Stimulated activated CD4-positive, alpha-beta T cell treated with anti-CD3 and anti-CD28 coated beads, TNF-alpha, amount 100 ng/mL, for 24 hours (primary cell): ENCODE data around the gene GNA12.

ENCODE experiments used
- DNase-seq, 3 experiments: peaks; one replicate each; pipeline ENCODE4 v3.0.0-alpha.2; 2020; ENCODE audit warnings: low read depth in 3 of 3

GNA12 gene, protein sequence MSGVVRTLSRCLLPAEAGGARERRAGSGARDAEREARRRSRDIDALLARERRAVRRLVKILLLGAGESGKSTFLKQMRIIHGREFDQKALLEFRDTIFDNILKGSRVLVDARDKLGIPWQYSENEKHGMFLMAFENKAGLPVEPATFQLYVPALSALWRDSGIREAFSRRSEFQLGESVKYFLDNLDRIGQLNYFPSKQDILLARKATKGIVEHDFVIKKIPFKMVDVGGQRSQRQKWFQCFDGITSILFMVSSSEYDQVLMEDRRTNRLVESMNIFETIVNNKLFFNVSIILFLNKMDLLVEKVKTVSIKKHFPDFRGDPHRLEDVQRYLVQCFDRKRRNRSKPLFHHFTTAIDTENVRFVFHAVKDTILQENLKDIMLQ

DNA sequence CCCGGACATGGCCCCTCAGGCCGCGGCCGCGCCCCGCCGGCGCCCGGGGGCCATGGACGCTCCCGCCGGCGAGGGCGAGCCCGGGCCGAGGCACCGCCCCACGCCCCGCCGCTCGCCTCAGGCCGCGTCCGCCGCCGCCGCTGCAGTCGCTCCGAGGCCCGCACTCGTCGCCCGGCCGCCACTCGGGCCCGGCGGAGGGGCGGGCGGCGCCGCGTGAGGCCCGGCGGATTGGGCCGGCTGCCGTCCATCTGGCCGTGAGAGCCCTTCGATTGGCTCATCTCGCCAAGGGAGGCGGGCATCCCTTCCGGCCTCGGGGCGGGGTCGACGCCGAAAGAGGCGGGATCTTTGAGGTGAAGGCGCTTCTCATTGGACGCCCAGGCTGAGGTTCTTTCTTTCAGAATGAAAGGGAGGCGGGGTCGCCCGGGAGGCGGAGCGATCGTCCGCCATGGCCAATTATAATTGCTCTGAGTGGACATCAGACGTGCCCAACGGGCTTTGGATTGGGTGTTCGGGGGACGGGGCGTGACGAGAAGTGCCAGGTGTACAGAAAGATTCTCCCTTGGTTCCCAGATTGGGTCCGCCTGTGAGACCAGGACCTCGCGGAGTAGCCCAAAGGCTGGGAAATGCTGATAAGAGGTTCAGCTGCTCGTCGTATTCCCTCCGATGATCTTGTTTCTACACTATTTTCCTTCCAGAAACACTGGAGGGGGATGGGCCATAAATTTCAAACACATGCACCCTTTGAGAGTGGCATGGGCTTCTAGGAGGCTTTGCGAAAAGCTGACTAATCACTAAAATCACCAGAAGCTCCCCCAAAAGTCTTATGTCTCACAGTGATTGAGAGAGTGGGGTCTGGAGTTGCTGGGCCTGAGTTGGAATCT is at the start of gene GNA12:
Gene GNA12, minus strand, starts transcription at position 156 of the 881 bp plus-strand sequence. Its CDS starts 147 bp downstream, at position 9.
- peak; percentile 97 to 99 (median 98) for DNase-seq

DNA sequence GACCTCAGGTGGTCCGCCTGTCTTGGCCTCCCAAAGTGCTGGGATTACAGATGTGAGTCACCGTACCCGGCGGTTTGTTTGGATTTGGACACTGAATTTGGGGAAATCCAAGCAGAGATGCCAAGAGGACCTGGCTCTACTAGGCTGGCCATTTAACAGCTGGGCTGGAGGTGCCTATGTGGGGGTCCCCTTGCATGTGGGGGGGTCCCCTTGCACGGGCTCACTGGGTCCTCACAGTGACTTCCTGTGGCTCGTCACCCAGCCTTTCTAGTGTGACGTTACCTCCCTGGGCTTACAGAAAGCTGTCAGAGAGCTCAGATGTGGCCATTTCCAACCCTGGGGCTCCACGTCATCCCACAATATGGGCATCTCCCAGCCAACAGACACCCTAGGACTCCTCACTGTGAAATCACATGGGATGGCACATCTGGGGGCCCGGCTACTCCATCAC is 49.3 kb upstream of the GNA12 start:
- no peak for DNase-seq

DNA sequence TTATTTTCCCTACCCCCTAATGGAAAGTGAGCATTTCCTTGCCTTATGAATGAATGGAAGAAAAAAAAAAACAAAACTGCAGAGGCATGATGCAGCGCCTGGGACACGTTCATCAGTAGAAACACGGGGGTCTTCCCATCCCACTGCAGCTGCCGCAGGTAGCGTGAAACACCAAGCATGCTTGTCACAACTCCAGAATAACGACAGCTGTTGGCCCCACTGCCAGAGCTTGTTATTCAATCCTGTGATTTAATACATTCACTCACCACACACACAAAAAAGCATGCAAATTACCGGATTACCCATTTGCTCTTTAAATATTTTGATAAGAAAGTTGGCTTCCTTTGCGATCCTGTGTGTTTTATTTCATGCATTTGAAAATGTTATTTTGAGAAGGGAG is 48.4 kb upstream of the GNA12 start:
- DNase-seq = no peak

DNA sequence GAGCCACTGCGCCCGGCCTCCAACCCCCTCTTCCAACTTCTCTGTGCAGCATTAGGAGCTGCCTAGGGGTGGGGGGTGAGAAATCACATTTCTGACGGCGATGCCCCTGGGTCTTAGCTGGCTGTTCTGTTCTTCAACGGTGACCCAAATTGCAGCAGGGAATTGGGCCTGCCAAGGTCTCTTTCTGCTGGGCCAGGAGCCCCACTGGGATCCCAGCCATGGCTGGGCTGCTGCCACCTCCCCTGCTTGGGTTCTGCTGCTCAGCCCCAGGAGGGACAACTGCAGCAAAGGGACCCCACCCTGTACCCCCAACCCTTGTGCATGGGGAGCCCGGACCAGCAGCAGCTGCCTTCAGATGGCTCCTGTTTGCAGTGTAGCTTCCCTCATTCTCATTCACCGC is 43.7 kb upstream of the GNA12 start:
- no peak for DNase-seq

DNA sequence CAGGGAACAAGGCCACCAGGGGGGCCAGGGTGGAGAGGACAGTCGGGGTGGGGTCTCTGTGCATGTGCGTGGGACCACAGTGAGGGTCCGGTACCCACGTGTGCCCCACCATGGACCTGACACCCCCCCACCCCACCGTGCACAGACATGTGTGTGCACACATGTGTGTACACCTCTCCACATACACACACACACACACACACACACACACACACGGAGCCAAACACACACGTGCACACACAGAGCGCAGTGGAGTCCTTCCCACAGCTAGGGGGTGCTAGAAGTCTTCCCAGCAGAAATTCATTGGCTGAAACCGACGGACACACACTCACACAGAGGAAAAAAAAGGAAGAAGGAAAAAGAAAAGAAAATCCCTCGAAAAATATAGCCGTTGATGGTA is 42.8 kb upstream of the GNA12 start:
- DNase-seq = peak in 1 of 3 experiments; percentile 22

DNA sequence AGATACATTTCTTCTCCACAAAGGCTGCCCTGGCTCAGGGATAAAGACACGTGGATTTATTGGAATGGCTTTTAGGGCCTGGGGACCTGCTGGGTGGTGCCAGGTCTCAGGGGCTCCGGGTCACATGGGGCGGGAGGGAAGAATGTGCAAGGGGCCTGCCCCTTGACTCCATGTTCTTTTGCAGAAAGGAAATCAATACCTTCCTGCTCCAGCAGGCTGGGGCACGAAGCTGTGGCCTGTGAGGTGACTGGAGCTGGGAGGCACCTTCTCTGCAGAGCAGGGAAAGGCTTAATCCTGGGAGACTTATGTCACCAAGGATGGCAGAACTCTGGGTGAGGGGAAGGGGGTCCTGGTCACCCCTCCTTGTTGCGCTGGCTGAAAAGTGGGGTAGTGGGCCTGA is 42.3 kb upstream of the GNA12 start:
- DNase-seq = no peak

DNA sequence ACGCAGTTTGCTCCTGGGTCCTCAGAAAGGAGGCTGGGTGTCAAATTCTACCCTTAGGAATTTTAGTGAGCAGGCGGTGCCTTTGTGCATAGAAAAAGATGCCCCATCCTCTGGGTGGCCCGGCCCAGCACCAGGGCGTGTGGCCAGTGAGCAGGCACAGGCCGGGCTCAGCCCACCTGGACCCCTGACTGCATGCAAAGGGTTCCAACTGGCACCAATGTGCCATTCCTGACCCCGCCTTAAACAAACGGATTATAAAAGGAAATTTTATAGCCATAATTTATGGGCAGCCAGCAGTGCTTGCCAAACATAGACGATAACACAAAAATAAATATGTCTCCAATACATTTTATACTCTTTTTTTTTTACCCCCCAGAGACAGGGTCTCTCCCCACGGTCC is 40.1 kb upstream of the GNA12 start:
- DNase-seq = no peak

DNA sequence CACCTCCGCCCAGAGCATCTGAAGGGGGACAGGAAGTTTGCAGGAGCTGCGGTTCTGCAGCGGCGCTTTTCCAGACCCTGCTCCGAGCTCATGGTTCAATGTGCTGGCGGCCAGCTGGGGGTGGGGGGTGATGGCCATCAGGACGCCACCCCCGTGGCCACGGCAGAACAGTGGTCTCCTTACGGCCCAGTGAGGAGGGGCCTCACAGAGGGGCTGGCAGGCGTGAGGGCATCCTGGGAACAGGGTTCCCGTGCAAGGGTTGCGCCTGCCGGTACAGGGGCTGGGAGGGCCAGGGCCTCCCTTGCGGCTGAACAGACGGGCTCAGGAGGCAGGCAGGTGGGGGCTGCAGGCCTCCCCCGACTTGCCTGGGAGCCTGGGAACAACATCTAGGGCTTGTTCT is 39.0 kb upstream of the GNA12 start:
- DNase-seq = no peak

DNA sequence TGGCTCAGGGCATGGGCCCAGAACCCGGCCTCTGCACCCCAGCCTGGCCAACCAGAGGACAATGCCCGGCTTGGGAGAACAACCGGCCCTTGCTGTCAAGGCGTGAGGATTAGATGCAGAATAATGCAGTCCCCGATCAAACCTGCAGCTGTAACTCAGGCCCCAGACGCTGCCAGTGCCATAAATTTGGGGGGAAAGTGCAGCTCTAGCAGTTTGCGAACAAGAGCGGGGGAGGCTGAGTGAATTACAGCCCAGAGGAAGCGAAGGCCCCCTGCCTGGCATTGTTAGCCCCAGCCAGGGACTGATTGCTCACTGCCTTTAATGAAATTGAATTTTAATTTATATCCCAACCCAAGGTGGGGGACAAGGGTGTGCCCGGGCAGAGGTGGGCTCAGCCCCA is 38.0 kb upstream of the GNA12 start:
- DNase-seq = no peak

DNA sequence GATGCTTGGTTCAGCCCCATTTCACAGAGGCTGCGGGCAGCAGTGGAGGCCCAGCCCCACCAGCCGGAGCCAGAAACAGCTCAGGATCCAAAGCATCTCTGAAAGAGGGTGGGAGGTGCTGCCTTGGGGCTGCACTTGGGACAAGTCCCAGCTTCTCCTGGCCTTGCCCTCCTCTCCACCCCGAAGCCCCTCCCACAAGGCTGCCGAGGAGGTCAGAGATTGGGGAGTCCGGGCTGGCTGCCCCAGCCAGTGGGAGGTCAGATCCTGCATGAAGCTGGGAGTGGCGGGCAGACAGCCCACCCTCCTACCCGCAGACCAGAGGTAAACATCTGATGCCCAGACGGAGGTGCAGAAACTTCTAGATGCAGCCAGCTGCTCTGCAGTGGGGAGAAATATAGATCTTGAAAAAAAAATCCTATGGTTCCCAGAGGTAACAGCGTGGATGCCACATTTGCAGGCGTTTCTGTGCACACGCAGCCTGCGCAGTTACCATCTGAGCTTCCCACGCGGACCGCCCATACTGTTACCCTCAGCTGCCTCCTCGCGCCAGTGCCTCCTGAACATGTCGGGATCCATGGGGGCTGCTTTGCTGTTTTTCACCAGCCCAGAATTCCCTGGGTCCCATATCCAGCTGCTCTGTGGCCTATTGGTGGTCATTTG is 36.9 kb upstream of the GNA12 start:
- DNase-seq = no peak

DNA sequence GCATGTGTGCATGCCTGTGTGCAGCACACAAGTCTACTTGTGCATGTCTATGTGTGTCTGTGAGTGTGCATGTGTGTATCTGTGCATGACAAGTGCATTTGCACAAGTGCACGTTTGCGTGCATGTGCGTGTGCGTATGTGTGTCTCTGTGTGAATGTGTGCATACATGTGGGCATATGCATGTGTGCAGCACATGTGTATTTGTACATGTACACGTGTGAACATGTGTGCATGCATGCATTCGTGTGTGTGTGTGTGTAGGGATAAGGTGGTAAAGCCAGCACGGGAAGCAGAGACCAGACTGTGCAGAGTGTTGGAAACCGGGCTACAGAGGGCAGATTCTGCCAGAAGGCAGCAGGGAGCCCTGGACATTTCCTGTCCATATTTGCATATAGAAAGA is 35.9 kb upstream of the GNA12 start:
- no peak for DNase-seq

DNA sequence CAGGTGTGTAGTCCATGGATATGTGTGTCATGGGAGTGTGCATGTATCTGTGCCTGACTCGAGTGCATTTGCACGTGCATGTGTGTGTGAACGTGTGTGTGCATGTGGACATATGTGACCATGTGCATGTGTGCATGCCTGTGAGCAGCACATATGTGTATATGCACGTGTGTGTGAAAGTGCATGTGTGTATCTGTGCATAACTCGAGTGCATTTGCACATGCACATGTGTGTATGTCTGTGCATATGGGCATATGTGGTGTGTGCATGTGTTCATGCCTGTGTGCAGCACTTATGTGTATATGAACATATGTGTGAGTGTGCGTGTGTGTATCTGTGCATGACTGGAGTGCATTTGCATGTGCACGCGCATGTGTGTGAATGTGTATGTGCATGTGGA is 35.2 kb upstream of the GNA12 start:
- DNase-seq = no peak

DNA sequence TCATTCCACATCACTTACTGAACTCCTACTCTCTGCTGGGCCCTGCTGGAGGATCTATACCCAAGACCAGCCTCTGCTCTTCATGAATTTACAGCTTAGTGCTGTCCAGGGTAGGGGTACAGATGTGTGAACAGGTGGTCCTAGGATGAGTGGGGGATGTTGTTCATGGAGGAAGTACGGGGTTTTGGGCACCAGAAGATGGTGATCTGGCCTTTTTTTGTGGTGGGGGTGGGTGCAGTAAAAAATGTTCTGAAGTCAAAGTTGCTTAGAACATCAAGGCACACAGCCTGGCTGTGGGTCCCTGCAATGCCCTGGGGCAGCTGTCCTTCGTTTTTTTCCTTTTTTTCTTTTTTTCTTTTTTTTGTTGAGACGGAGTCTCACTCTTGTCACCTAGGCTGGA is 34.2 kb upstream of the GNA12 start:
- no peak for DNase-seq

DNA sequence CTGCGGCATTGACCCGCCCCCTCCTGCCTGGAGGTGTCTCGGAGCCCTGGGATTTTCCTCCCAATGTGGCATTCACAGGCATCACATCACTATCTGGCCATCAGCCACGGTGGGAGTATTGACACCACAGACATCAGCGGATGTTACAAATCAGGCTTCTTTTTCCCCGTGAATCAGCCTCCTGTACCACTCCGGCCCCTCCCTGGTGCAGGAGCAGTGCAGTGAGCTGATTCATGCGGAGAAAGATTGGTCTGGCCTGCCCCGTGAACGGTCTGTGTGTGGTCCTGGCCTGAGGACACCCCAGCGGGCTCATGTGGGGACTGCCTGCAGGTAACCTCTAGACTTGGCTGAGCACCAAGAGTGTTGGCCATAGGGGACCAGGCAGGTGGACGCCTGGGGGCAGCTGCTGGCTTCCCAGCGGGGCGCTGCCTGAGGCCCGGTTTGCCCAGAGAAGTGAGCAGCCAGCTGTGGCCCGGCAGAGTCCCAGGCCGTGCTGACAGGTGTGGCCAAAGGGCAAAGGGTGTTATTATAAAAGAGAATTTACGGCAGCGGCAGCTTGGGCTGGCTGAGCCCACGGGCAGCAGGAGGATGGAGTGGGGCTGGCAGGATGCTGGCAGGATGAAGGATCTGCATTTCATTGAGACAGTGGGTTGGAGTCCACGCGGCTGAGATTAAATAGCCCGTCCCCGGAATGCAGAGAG is 32.1 kb upstream of the GNA12 start:
- no peak for DNase-seq

DNA sequence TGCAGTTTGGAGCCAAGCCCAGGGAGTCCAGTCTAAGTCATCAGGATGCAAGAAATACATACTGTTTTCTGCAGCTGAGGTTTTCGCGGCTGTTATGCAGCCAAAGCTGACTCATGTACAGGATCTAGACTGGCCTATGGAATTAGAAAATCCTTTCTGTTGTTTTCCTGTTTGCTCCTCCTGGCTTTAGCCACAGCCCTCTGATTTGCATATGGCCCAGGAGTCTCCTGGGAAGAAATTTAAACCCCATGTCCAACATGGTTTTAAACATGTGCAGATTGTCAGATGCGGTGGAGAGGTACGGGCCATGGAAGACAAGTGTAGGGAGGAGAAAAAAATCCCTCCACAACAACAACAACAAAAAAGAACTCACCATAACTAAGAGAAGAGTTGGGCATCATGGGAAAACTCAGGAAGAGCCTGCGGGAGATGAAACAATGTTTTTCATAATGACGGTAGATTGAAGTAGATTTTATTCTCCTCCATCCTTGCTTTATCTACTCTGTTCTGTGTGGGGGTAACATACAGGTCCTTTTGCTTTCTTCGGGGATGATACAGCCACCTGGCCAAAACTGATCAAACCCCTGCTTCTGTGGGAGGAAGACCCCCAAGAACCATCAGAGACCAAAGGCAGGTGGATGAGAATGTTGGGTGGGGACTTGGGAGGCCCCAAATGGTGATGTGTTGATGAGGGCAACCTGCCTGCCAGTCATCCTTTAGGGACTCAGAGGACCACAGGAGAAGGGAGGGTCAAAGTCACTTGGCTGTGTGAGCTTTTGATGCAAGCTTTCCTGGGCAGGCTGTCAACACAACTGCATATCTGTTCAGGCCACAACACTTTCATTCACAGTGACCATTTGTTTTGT is 29.8 kb upstream of the GNA12 start:
- DNase-seq = no peak

DNA sequence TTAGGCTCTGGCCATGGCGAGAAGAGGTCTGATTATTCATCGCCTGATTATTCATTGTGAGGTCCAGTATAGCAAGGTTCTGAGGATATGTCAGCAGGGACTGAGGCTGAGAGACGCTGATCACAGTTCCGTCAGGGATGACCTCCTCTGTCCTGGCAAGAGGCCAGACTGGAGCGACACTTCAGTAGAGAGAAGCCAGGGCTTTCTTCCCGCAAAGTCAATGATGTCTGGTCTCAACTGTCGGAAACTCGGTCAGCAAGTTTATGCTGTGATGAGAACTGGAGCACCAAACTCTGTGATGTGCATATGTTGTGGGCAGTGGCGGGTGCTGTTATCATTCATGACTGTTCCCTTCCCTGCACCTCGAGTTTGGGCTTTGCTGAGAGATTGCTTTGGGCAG is 29.0 kb upstream of the GNA12 start:
- DNase-seq = no peak

DNA sequence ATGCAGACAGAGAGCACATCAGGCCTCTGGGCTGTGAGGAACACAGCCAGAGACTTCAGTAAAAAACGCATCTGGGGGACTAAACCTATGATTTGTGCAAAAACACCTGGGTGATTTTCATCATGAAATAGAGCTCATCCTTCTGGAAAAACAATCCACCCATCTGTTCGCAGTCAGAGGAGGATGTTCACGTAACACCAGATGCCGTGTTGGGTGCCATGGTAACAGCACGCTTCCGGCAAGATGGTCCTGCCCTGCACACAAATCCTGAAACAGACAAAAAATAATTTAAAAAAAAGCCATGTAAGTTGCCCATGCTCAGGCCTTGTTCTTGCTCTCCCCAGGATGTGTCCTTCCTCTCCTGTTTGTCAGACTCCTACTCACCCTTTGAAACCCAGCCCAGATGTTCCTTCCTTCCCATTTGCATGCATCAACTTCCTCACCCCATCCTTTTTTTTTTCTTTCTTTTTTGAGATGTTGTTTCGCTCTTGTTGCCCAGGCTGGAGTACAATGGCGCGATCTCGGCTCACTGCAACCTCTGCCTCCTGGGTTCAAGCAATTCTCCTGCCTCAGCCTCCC is 28.3 kb upstream of the GNA12 start:
- DNase-seq = no peak

DNA sequence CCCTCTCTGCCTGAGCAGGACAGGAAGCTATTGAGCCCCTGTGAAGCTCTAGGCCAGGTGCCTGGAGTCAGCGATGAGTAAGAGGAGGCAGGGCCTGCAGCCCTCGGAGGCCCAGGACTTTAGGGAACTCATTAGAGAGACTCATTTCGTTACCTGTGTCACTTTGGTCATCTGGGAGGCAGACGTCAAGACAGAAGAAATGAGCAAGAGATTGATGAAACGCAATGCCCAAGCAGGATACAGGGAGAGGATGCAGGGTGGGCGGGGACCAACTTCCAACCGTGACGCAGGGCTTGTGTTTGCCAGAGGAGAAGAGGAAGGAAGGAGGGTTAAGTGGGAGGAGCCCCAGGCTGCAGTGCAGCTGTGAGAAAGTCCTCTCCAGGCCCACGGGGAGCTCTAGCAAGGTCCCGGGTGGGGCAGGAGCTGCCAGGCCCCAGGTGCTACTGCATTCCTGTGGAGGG is 26.4 kb upstream of the GNA12 start:
- peak in 2 of 3 experiments; percentile 17 to 66 for DNase-seq

DNA sequence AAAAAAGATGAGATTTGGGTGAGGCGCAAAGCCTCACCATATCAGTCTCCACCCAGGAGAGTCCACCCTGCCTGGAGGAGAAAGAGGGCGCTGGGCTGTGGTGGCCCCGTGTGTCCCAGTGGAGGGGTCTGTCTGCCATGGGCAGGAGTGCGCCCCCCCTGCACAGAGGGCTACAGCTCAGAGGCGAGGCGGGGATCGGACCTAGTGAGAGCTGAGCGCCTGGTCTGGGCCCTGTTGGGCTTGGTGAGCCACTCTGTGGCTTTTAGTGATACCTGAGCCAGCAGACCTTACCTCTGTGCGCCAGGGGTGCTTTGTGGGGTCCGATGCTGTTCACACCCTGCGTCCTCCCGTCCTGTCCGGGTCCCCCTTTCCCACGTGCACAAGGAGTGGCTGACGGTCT is 25.9 kb upstream of the GNA12 start:
- DNase-seq = no peak

DNA sequence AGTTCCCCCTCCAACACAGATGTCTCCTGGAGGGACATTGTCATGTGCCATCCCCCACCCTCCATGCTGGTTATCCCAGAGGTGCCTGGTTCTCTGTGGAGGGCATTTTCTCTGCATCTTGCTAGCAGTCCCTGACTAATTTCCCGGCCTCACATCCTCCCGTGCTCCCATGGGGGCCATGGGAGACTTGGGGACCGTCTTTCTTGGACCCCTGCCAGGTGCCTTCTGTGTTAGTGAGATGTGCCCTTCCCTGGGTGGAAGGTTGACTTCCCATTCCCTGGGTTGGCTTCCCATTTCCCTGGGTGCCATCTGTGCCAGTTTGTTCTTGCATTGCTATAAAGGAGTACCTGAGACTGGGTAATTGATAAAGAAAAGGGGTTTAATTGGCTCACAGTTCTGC is 22.5 kb upstream of the GNA12 start:
- no peak for DNase-seq
